DMS53 (cell line): ENCODE measurements around the gene ASB2.

Experiments used
- DNase-seq: peaks from one replicate; lab custom pipeline; 2025; lab: John Stamatoyannopoulos, UW

ASB2 gene

DNA sequence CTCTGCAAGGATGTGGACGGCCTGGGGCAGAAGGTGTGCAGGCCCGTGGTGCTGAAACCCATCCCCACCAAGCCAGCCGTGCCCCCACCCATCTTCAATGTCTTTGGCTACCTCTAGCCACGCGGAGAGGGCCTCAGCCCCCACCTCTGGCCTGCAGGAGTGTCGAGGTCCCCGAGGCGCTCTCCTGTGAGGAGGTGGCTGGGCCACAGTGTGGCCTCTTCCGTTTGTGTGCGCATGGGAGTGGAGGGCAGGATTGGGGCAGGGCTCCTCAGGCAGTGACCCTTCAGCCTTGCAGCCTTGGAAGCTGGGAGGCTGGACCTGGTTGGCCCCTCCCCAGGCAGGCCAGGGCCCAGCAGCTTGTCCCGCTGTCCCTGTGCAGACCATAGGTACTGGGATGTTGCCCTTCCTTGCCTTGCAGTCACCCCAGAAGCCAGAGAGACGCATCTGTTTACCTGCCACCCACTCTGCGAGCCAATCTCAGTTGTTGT is 47.3 kb downstream of the ASB2 start:
- no peak for DNase-seq

DNA sequence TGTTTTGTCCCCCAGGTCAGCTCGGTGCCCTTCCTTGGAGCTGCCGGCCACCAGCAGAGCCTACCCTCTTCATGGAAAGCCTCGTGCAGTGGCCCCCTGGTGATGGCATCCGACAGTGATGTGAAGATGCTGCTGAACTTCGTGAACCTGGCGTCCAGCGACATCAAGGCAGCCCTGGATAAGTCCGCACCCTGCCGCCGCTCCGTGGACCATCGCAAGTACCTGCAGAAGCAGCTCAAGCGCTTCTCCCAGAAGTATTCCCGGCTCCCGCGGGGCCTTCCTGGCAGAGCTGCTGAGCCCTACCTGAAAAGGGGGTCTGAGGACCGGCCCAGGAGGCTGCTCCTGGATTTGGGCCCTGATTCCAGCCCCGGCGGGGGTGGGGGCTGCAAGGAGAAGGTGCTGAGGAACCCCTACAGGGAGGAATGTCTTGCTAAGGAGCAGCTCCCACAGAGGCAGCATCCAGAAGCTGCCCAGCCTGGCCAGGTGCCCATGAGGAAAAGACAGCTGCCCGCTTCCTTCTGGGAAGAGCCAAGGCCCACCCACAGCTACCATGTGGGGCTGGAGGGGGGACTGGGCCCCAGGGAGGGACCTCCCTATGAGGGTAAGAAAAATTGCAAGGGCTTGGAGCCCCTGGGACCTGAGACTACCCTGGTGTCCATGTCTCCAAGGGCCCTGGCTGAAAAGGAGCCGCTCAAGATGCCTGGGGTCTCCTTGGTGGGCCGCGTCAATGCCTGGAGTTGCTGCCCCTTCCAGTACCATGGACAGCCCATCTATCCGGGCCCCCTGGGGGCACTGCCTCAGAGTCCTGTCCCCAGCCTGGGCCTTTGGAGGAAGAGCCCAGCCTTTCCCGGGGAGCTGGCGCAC is 48.0 kb downstream of the ASB2 start:
- DNase-seq, result no peak

- no peak for DNase-seq
Measured at GRCh38 chr14:93927800-93928145, 48.6 kb downstream of the ASB2 start.

DNA sequence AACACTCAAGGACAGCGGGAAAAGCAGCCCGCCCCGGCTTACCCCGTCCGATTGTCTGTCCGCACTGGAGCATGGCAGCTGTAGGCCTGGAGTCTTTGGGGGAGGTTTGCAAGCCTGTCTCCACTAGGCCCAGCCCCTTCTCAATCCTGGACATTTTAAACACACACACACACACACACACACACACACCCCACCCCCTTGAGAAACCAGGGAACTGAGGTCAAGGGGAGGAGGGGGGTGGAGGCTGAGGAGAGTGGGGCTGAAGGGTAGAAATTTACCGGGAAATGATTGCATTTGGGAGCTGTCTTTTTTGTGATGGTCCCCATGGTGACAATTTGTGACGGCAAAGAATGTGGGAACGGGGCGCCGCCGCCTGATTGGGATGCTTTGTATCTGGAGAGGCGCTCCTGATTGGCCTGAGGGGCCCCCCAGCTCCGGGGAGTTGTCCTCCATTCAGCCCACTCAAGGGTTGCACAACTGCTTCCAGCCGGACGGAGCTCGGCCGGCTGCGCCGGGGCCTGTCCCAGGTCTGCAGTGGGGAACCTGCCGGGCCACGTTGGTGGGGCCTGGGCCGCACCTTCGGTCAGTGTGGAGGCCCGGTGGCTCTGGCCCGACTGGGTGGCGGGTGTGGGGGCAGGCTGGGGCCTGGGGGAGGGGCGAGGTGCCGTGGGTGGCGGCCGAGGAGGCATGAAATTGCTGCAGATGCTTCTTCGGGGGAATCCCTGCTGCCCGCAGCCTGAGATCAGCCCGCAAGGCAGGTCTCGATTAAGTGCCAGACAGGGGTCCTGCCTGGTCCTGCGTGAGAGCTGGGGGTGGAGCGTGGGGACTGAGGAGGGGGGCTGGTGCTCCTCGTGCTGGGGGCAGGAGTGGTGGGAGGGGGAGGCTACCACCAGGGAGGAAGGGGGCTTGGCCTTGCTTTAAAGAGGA is 49.2 kb downstream of the ASB2 start, which contains the start of gene FAM181A:
TSS of gene FAM181A (plus strand) at position 472 of the 927 bp plus-strand sequence. CDS start 942 bp downstream, outside the sequence.
- no peak for DNase-seq

- DNase-seq, result peak; percentile 33
Measured at GRCh38 chr14:93926245-93926872, 50.0 kb downstream of the ASB2 start.

DNA sequence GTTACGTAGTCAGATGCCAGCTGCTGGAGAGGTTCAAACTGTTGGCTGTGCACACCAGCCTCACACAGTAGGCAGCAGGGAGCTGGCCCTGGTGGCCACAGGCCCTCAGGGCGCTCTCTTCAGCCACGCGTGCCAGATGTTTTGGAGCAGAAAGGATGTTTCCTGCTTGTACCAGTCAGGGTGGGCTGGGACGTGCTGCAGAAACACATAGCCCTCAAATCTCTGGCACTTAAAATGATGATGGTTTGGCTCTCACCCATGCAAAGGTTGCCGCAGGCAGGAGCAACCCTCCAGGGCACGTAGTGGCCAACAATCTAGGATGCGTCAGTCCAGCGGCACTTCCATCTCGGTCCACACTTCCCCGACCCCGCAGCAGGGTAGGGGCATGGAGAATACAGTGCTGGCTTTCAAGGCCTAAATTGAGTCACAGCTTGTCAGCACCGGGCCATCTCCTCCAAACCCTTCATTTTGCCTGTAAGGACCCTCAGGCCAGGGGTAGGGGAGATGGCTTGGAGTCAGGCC is 50.9 kb downstream of the ASB2 start:
- no peak for DNase-seq

- DNase-seq, result no peak
Measured at GRCh38 chr14:93924592-93925355, 51.6 kb downstream of the ASB2 start.

DNA sequence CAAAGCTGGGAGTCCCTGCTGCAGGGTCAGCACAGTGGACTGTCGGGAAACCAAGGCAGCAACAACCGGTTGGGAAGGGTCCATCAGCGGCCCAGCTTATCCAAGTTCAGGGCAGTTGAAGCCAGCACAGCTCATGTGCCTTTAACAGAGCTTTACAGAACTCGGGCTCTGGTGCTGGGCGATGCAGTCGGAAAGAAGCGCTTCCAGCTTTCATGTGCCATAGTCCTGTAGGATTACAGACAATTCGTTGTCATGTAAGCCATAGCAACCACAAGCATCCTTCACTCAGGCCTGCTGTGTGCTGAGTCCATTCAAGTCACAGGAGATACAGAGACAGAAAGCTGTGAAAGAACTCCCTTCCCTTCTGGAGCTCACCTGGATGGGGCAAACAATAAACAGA is 52.7 kb downstream of the ASB2 start:
- DNase-seq, result peak; percentile 23

GRCh38 chr14:93921001-93921806 is 55.2 kb downstream of the ASB2 start:
- no peak for DNase-seq

DNA sequence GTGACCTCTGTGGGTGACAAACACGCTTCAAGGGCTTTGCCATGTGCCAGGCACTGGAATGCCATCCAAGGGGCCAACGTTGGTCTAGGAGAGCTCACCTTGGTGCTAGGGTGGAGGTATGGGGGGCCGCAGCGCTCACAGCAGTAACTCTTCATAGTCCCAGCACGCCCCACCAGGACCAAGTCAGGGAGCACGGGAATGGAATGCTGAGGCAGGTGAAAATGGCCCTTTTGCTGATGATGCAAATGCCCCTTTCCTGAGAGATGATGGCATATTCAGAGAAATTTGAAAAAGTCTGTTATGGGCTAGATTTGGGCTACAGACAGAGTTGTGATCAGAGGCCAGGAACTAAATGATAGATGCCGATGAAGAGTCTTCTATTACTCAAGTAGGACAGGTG is 59.2 kb downstream of the ASB2 start:
- no peak for DNase-seq

- no peak for DNase-seq
Measured at GRCh38 chr14:93916498-93916897, 59.9 kb downstream of the ASB2 start.

GRCh38 chr14:93915800-93916199 is 60.6 kb downstream of the ASB2 start:
- DNase-seq, result no peak

GRCh38 chr14:93915070-93915705 is 61.2 kb downstream of the ASB2 start:
- DNase-seq, result no peak

- DNase-seq, result no peak
Measured at GRCh38 chr14:93914278-93914677, 62.1 kb downstream of the ASB2 start.

- no peak for DNase-seq
Measured at GRCh38 chr14:93912782-93913181, 63.6 kb downstream of the ASB2 start.

GRCh38 chr14:93911975-93912615 is 64.3 kb downstream of the ASB2 start:
- DNase-seq, result no peak

DNA sequence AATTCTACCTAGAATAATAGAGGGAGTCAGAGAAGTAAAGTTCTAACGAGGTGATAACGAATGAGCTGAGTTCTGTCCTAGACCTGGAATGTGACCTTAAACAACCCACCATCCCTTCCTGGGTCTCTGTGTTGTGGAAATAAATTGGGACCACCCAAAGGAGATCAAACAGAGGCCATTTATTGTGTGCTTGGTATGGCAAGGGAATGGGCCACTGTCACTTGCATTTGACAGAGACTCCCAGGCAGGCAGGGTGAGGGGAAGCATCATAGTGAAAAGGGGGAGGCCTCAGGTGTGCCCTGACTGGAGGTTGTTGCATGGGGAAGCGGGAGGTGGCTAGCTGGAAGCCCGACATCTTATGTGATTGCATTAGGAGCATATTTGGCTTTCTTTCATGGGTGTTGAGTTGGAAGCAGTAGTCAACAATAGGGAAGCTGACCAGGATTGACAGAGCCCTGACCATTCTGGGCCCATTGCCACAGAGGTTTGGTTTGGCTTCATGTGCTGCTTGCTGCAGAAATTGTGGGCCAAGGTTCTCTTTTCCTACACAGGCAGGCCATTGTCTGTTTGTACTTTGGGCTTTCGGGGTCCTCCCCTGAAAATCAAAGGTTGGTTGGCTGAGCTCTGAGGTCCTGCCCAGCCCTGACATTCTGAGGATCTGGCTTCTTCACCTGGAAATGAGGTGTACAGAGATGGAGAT is 66.8 kb downstream of the ASB2 start:
- DNase-seq, result no peak
